Common myeloid progenitor, CD34-positive (primary cell): ENCODE data around the gene POLA2.

ENCODE experiments used
- CTCF ChIA-PET: fragments of 350-600 bp; sonication (Branson Sonifier 250); formaldehyde crosslinking; loops from one replicate; lab custom pipeline; 2021; ENCODE audit warnings: antibody characterized with exemption; lab: Charles Lee
- POLR2A ChIA-PET: fragments of 350-600 bp; sonication (Branson Sonifier 250); formaldehyde crosslinking; loops from one replicate; lab custom pipeline; 2021; ENCODE audit warnings: antibody characterized with exemption; lab: Charles Lee
- DNase-seq, 3 donors: peaks; one replicate each; pipeline versions ENCODE4 v3.0.0 to v3.0.0-alpha.2; 2013
- H3K27ac ChIP-seq, 2 experiments: 1 replicate in 1 of 2; 2 replicates in 1 of 2; pipeline ENCODE4 v1.7.0; 2013; ENCODE audit warnings: inconsistent platforms in 2 of 2, low read length in 2 of 2, mild to moderate bottlenecking in 2 of 2, low read depth in 1 of 2, moderate library complexity in 1 of 2; ENCODE audit not compliant: severe bottlenecking in 2 of 2, insufficient read depth in 1 of 2, poor library complexity in 1 of 2
- H3K27me3 ChIP-seq, 5 experiments: replicated peaks in 2 of 5; 1 replicate in 3 of 5; 2 replicates in 2 of 5; pipeline versions ENCODE4 v1.6.1 to v1.7.0; 2013; ENCODE audit warnings: low read length in 4 of 5, mild to moderate bottlenecking in 2 of 5, moderate library complexity in 2 of 5, inconsistent platforms in 1 of 5; ENCODE audit not compliant: insufficient read depth in 5 of 5, control insufficient read depth in 4 of 5
- H3K36me3 ChIP-seq, 4 experiments: 1 replicate in 2 of 4; 2 replicates in 2 of 4; pipeline versions ENCODE4 v1.6.1 to v1.7.0; 2013; ENCODE audit warnings: low read length in 3 of 4, control low read depth in 1 of 4, mild to moderate bottlenecking in 1 of 4; ENCODE audit not compliant: control insufficient read depth in 4 of 4, insufficient read depth in 4 of 4
- H3K4me1 ChIP-seq, 4 experiments: 1 replicate in 3 of 4; 2 replicates in 1 of 4; pipeline versions ENCODE4 v1.6.1 to v1.7.1; 2013; ENCODE audit warnings: low read length in 3 of 4, mild to moderate bottlenecking in 3 of 4, control low read depth in 1 of 4, inconsistent platforms in 1 of 4, moderate library complexity in 1 of 4; ENCODE audit not compliant: control insufficient read depth in 4 of 4, insufficient read depth in 4 of 4; ENCODE audit errors: control extremely low read depth in 1 of 4
- H3K4me3 ChIP-seq, 7 experiments: 1 replicate in 4 of 7; 2 replicates in 3 of 7; pipeline versions ENCODE4 v1.5.1 to v1.7.0; 2013; ENCODE audit warnings: mild to moderate bottlenecking in 7 of 7, low read length in 6 of 7, moderate library complexity in 6 of 7, inconsistent platforms in 2 of 7, low read depth in 2 of 7, control low read depth in 1 of 7; ENCODE audit not compliant: insufficient read depth in 4 of 7, control insufficient read depth in 1 of 7; ENCODE audit errors: extremely low read depth in 1 of 7
- H3K9me3 ChIP-seq, 5 experiments: 1 replicate in 4 of 5; 2 replicates in 1 of 5; pipeline versions ENCODE4 v1.6.1 to v1.7.1; 2013; ENCODE audit warnings: low read length in 4 of 5, mild to moderate bottlenecking in 2 of 5, inconsistent platforms in 1 of 5, low read depth in 1 of 5, moderate library complexity in 1 of 5; ENCODE audit not compliant: control insufficient read depth in 4 of 5, insufficient read depth in 2 of 5; ENCODE audit errors: control extremely low read depth in 1 of 5
- WGBS: methylation state at CpG from one replicate; pipeline ENCODE4 v1.1.5; 2013; ENCODE audit not compliant: insufficient coverage; 5-methylcytosine and 5-hydroxymethylcytosine counted together

Gene POLA2

GRCh38 chr11:65290448-65291165 lies 28.8 kb downstream of the POLA2 start:
- Histone ChIP-seq H3K36me3 (peaks cover 15 to 82% (median 36%) of the 10 kb centered on the region in 4 experiments), H3K4me1 (peaks cover 11 to 30% (median 21%) of the 10 kb centered on the region in 4 experiments), H3K9me3 (no peaks in the 10 kb centered on the region), H3K27ac (peak overlapping the region in 1 of 2 experiments; percentile 43), H3K27me3 (no peaks in the 10 kb centered on the region), H3K4me3 (peak overlapping the region in 1 of 7 experiments; percentile 26)
- ChIA-PET POLR2A (no interaction called here), CTCF (interaction anchor here (0.7 to 3.6 kb wide), 8 partner anchors 10 to 61 kb away, joined by 3 to 20 read pairs (median 6); partner anchors contain the start of genes CDC42EP2 and DPF2)
- 43% methylated on average over 5 of the region's 8 CpGs for WGBS
- peak; percentile 65 to 83 (median 82) for DNase-seq

- Histone ChIP-seq H3K4me3 (no peak overlapping the region), H3K4me1 (peaks cover 11 to 30% (median 21%) of the 10 kb centered on the region in 4 experiments), H3K27ac (no peak overlapping the region), H3K36me3 (peaks cover 18 to 86% (median 38%) of the 10 kb centered on the region in 4 experiments), H3K27me3 (no peaks in the 10 kb centered on the region), H3K9me3 (no peaks in the 10 kb centered on the region)
- ChIA-PET CTCF (interaction anchor here (0.7 to 2.1 kb wide), 4 partner anchors 12 to 17 kb away, joined by 3 to 6 read pairs (median 3); no protein-coding TSS in a partner anchor), POLR2A (interaction anchor here (0.7 kb wide), 1 partner anchor 215 kb away, joined by 3 read pairs; no protein-coding TSS in a partner anchor)
- WGBS = 68% methylated on average over 3 of the region's 5 CpGs
- no peak for DNase-seq
These were observed 29.9 kb downstream of the POLA2 start for GRCh38 chr11:65291613-65292012.

- ChIA-PET CTCF (interaction anchor here (1.4 to 2.1 kb wide), 6 partner anchors 13 to 40 kb away, joined by 3 to 7 read pairs (median 6); partner anchors contain the start of gene CDC42EP2), POLR2A (no interaction called here)
- WGBS = 77% methylated on average over 5 of the region's 5 CpGs
- DNase-seq = peak in 2 of 3 donors; percentile 63 to 64
- Histone ChIP-seq H3K9me3 (no peaks in the 10 kb centered on the region), H3K4me3 (no peak overlapping the region), H3K27ac (no peak overlapping the region), H3K36me3 (peaks cover 17 to 83% (median 35%) of the 10 kb centered on the region in 4 experiments), H3K4me1 (peaks cover 11 to 30% (median 21%) of the 10 kb centered on the region in 4 experiments), H3K27me3 (no peaks in the 10 kb centered on the region)
These were observed 31.1 kb downstream of the POLA2 start for GRCh38 chr11:65292890-65293289.

- ChIA-PET CTCF (interaction anchor here (1.0 to 3.9 kb wide), 8 partner anchors 10 to 37 kb away, joined by 3 to 17 read pairs (median 6); partner anchors contain the start of gene CDC42EP2), POLR2A (no interaction called here)
- Histone ChIP-seq H3K9me3 (no peaks in the 10 kb centered on the region), H3K27me3 (no peaks in the 10 kb centered on the region), H3K36me3 (peaks cover 17 to 89% (median 38%) of the 10 kb centered on the region in 4 experiments), H3K4me3 (no peak overlapping the region), H3K27ac (no peak overlapping the region), H3K4me1 (peaks cover 11 to 27% (median 21%) of the 10 kb centered on the region in 4 experiments)
- WGBS = 92% methylated on average over 9 of the region's 10 CpGs
- DNase-seq = no peak
These were observed 32.2 kb downstream of the POLA2 start for GRCh38 chr11:65293909-65294381.

GRCh38 chr11:65295001-65295400 lies 33.2 kb downstream of the POLA2 start:
- WGBS = 97% methylated on average over 11 of the region's 11 CpGs
- no peak overlapping the region for H3K4me3 ChIP-seq
- DNase-seq = no peak
- ChIA-PET POLR2A (no interaction called here), CTCF (interaction anchor here (1.2 to 3.9 kb wide), 7 partner anchors 9 to 57 kb away, joined by 3 to 17 read pairs (median 6); no protein-coding TSS in a partner anchor)
- H3K27me3 ChIP-seq = no peaks in the 10 kb centered on the region
- H3K9me3 ChIP-seq = no peaks in the 10 kb centered on the region
- H3K36me3 ChIP-seq = peaks cover 17 to 85% (median 37%) of the 10 kb centered on the region in 4 experiments
- H3K4me1 ChIP-seq = peaks cover 11 to 27% (median 21%) of the 10 kb centered on the region in 4 experiments
- no peak overlapping the region for H3K27ac ChIP-seq

- H3K4me3 ChIP-seq = no peak overlapping the region
- CTCF ChIA-PET = interaction anchor here (1.1 to 3.9 kb wide), 8 partner anchors 19 to 96 kb away, joined by 3 to 17 read pairs (median 4); partner anchors contain the start of gene DPF2
- H3K4me1 ChIP-seq = peaks cover 9 to 24% (median 17%) of the 10 kb centered on the region in 4 experiments
- H3K27me3 ChIP-seq = no peaks in the 10 kb centered on the region
- no peaks in the 10 kb centered on the region for H3K9me3 ChIP-seq
- H3K36me3 ChIP-seq = peaks cover 13 to 80% (median 37%) of the 10 kb centered on the region in 4 experiments
- H3K27ac ChIP-seq = no peak overlapping the region
- POLR2A ChIA-PET = no interaction called here
- WGBS = 99% methylated on average over 9 of the region's 11 CpGs
- DNase-seq = no peak
These were observed 34.0 kb downstream of the POLA2 start for GRCh38 chr11:65295571-65296341.
